Measurements from ENCODE around the gene GPR137C. TPM values are rescaled to one million over a fixed set of nuclear protein-coding genes. Genes with fewer than 3 reads are reported as not detected.

Gene GPR137C
- total and polyA plus RNA-seq, 8 donors: 0.25 to 3.9 (median 0.45) TPM; not detected in 3

DNA sequence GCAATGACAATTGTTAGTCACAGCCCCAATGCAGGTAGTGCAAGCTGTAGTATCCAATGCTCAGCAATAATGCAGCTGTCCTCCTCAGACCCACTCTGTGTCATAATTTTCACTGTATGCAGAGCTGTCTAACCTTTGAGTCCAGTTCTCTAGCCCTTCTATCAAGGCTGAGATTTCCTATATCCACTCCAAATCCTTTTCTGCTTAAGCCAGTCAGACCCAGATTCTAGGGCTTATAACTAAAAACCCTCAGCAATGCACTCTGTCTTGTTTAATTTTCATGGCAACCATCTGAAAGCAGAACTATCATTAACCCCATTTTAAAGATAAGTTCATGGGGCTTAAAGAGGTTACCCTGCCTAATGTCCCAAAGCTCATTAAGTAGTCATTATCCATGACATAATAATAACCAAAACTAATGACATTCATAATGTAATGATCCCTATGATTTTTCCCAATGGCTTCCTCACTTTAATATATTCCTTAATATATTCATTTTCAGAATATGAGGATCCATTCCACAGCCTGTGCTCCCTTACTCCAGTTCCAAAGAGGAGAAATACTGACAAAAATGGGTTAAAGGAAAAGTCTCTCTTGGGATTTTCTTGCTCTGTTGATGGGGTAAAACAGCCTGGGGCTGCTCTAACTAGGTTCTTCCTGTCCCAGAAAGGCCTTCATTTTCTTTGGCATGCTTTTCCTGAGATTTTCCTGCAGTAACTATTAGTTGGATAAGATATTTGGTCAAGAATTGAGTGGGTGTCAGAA, 29.9 kb upstream of the GPR137C start:
- intact Hi-C loops (cut with DNase I; ENCODE audit: low total_unique reads): no loop called here
- no peak overlapping the region for H3K4me3 ChIP-seq
- no peaks in the 10 kb centered on the region for H3K9me3 ChIP-seq
- no peaks in the 10 kb centered on the region for H3K27me3 ChIP-seq
- no peak overlapping the region for H3K27ac ChIP-seq
- TF ChIP-seq, protein P1, sequence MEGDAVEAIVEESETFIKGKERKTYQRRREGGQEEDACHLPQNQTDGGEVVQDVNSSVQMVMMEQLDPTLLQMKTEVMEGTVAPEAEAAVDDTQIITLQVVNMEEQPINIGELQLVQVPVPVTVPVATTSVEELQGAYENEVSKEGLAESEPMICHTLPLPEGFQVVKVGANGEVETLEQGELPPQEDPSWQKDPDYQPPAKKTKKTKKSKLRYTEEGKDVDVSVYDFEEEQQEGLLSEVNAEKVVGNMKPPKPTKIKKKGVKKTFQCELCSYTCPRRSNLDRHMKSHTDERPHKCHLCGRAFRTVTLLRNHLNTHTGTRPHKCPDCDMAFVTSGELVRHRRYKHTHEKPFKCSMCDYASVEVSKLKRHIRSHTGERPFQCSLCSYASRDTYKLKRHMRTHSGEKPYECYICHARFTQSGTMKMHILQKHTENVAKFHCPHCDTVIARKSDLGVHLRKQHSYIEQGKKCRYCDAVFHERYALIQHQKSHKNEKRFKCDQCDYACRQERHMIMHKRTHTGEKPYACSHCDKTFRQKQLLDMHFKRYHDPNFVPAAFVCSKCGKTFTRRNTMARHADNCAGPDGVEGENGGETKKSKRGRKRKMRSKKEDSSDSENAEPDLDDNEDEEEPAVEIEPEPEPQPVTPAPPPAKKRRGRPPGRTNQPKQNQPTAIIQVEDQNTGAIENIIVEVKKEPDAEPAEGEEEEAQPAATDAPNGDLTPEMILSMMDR (IDR thresholded peaks at IDR 0.05): no peak
- TF ChIP-seq POLR2AphosphoS5 (IDR thresholded peaks at IDR 0.05) (no peak), POLR2A (IDR thresholded peaks at IDR 0.05) (no peak)
- peaks cover 0 to 10% (median 0%) of the 10 kb centered on the region in 4 donors for H3K4me1 ChIP-seq
- peaks cover 0 to 16% (median 12%) of the 10 kb centered on the region in 4 donors for H3K36me3 ChIP-seq
- DNase-seq: no peak

DNA sequence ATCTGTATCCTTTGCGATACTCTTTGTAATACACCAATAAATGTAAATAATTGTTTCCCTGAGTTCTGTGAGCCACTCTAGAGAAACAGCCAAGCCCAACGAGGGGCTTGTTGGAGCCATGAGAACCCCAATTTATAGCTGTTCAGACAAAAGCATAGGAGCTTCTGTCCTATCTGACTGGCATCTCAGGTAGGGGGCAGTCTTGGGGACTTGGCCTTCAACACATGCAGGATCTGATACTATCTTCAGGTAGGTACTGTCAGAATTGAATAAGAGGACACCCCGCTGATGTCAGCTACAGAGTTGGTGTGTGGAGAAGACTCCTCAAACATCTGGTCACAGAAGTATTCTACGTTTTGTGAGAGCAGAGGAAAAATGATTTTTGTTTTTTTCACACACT, 25.6 kb upstream of the GPR137C start:
- intact Hi-C loops (cut with DNase I; ENCODE audit: low total_unique reads): no loop called here

DNA sequence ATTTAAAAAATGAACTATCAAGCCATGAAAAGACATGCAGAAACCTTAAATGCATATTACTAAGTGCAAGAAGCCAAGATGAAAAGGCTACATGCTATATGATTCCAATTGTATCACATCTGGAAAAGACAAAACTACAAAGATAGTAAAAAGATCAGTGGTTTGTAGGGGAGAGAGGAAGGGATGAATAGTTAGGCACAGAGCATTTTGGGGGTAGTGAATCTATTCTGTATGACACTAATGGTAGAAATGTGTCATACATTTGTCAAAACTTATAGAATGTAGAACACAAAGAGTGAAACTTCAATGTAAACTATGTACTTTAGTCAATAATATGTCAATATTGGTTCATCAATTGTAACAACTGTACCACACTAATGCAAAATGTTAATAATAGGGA, 21.2 kb upstream of the GPR137C start:
- intact Hi-C loops (cut with DNase I; ENCODE audit: low total_unique reads): no loop called here
- DNase-seq: no peak
- no peaks in the 10 kb centered on the region for H3K4me1 ChIP-seq
- no peaks in the 10 kb centered on the region for H3K27me3 ChIP-seq
- no peak overlapping the region for H3K4me3 ChIP-seq
- no peak for TF ChIP-seq POLR2AphosphoS5 (IDR thresholded peaks at IDR 0.05)
- H3K27ac ChIP-seq: no peak overlapping the region
- peaks cover 0 to 57% (median 52%) of the 10 kb centered on the region in 4 donors for H3K36me3 ChIP-seq
- H3K9me3 ChIP-seq: no peaks in the 10 kb centered on the region

More for the DNA sequence above, 25.6 kb upstream of the GPR137C start:
- Histone ChIP-seq H3K9me3 (no peaks in the 10 kb centered on the region), H3K4me1 (peaks cover 0 to 7% (median 0%) of the 10 kb centered on the region in 4 donors), H3K4me3 (no peak overlapping the region), H3K36me3 (peaks cover 0 to 17% (median 10%) of the 10 kb centered on the region in 4 donors), H3K27me3 (no peaks in the 10 kb centered on the region), H3K27ac (no peak overlapping the region)
- TF ChIP-seq EP300 (IDR thresholded peaks at IDR 0.05): no peak
- TF ChIP-seq, protein P1 (IDR thresholded peaks at IDR 0.05): no peak
- TF ChIP-seq POLR2AphosphoS5 (IDR thresholded peaks at IDR 0.05): no peak
- TF ChIP-seq POLR2A (IDR thresholded peaks at IDR 0.05): no peak
- DNase-seq: no peak
- 90 to 98% (median 94%) methylated on average over 4 of the region's 4 CpGs for WGBS, 5 donors

DNA sequence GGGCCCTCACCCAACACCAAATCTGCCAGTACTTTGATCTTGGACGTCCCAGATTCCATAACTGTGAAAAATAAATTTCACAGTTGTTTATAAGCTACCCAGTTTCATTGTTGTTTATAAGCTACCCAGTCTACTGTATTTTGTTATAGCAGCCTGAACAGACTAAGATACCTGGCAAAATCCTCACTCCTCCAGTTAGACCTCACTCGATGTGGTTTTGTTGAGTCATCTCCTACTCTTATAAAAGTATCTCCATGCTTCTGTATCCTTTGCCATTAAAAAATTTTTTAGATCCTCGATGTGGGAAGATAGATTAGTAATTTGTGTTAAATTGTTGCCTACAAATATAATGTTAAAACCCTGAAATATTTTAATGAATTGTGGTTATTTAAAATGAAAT, 16.4 kb upstream of the GPR137C start:
- intact Hi-C loops (cut with DNase I; ENCODE audit: low total_unique reads): no loop called here
- DNase-seq: no peak
- H3K36me3 ChIP-seq: peaks cover 0 to 79% (median 70%) of the 10 kb centered on the region in 4 donors
- 88 to 96% (median 94%) methylated on average over 3 of the region's 3 CpGs for WGBS, 5 donors
- no peak overlapping the region for H3K27ac ChIP-seq
- H3K9me3 ChIP-seq: no peaks in the 10 kb centered on the region
- H3K4me1 ChIP-seq: no peaks in the 10 kb centered on the region
- no peak for TF ChIP-seq POLR2AphosphoS5 (IDR thresholded peaks at IDR 0.05)
- TF ChIP-seq, protein P1 (IDR thresholded peaks at IDR 0.05): no peak
- TF ChIP-seq POLR2A (IDR thresholded peaks at IDR 0.05): no peak
- TF ChIP-seq EP300 (IDR thresholded peaks at IDR 0.05): no peak
- H3K4me3 ChIP-seq: no peak overlapping the region
- H3K27me3 ChIP-seq: no peaks in the 10 kb centered on the region

DNA sequence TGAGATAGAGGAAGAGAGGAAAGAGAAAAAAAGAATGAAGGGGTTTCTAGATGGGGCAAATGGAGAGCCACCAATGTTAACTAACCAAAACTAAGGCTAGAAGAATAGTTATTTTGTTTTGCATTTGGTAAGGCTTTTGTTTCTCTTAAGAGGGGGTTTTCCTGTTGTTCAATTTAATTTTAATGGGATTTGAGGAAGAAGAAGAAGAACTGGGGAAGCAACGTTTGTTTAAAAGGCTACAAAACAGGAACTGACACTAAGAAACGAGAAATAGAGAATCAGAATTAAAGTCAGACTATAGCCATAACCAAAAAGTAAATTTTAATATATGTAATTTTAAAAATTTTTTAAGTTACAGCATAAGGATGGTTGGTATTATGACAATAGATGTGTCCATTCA, 14.0 kb upstream of the GPR137C start:
- Histone ChIP-seq H3K27me3 (no peaks in the 10 kb centered on the region), H3K4me1 (no peaks in the 10 kb centered on the region), H3K36me3 (peaks cover 0 to 63% (median 57%) of the 10 kb centered on the region in 4 donors), H3K27ac (no peak overlapping the region), H3K9me3 (no peaks in the 10 kb centered on the region), H3K4me3 (no peak overlapping the region)
- 71 to 77% (median 74%) methylated on average over 2 of the region's 2 CpGs for WGBS, 5 donors
- intact Hi-C loops (cut with DNase I; ENCODE audit: low total_unique reads): no loop called here
- TF ChIP-seq, protein P1 (IDR thresholded peaks at IDR 0.05): no peak
- TF ChIP-seq EP300 (IDR thresholded peaks at IDR 0.05) (no peak), POLR2AphosphoS5 (IDR thresholded peaks at IDR 0.05) (no peak), POLR2A (IDR thresholded peaks at IDR 0.05) (no peak)
- no peak for DNase-seq
